Left lung (tissue), 10 donors: ENCODE data around the gene ELF2. TPM values are rescaled to one million over a fixed set of nuclear protein-coding genes. Genes with fewer than 3 reads are reported as not detected.

ENCODE experiments used
- ATAC-seq: fragments of 200-7000 bp; cut with Tn5 transposase; one replicate; pipeline ENCODE4 v1.9.1; 2020; ENCODE audit warnings: moderate library complexity
- DNase-seq, 4 donors: peaks; one replicate each; pipeline ENCODE4 v3.0.0-alpha.2; 2013 to 2020
- H3K27ac ChIP-seq, 2 donors: fragments of 200-600 bp; sonication (generic) in 1 of 2; one replicate each; pipeline versions ENCODE4 v1.5.0 to v1.8.0; 2020 to 2021
- H3K27me3 ChIP-seq, 2 donors: fragments of 200-600 bp; sonication (generic) in 1 of 2; one replicate each; pipeline versions ENCODE4 v1.5.0 to v1.8.0; 2020 to 2021
- H3K36me3 ChIP-seq, 2 donors: fragments of 200-600 bp; sonication (generic) in 1 of 2; one replicate each; pipeline versions ENCODE4 v1.5.0 to v1.8.0; 2020 to 2021
- H3K4me1 ChIP-seq, 2 donors: fragments of 200-600 bp; one replicate each; pipeline ENCODE4 v1.8.0; 2021
- H3K4me3 ChIP-seq, 2 donors: fragments of 200-600 bp; sonication (generic) in 1 of 2; one replicate each; pipeline versions ENCODE4 v1.5.0 to v1.8.0; 2020 to 2021; ENCODE audit warnings: mild to moderate bottlenecking in 1 of 2
- H3K9me3 ChIP-seq, 2 donors: fragments of 200-600 bp; sonication (generic) in 1 of 2; one replicate each; pipeline versions ENCODE4 v1.5.0 to v1.8.0; 2020 to 2021
- CTCF ChIP-seq, 2 donors: fragments of 200-600 bp; sonication (generic) in 1 of 2; IDR thresholded peaks; one replicate each; pipeline versions ENCODE4 v1.5.0 to v1.8.0; 2021; ENCODE audit warnings: antibody characterized with exemption in 2 of 2
- intact Hi-C, 2 donors: fragments of 100-400 bp; cut with DNase I; formaldehyde crosslinking; loops; one replicate each; pipeline versions ENCODE4 v1.11.2 to v1.14.2; 2022
- polyA plus RNA-seq, 6 donors: library from polyadenylated mRNA; unstranded; fragments of 120-200 nt; gene quantifications; one replicate each; pipeline ENCODE4 v1.2.1, GENCODE V29; 2013; ENCODE audit not compliant: insufficient read length in 6 of 6
- total RNA-seq, 2 donors: library from RNA; stranded (reverse); fragmentation: NEBNext Ultra II Directional; extraction: Animal tissue kit (Norgen Biotek cat#: 25700); gene quantifications; one replicate each; pipeline ENCODE4 v1.2.1, GENCODE V29; 2021
- donor health status: DM: no; HTN: yes; CAD: no.
- donor health status: DM: no; HTN: no; CAD: no.

Gene ELF2
- total and polyA plus RNA-seq, 8 donors: 37.3 to 82.6 (median 70.4) TPM

DNA sequence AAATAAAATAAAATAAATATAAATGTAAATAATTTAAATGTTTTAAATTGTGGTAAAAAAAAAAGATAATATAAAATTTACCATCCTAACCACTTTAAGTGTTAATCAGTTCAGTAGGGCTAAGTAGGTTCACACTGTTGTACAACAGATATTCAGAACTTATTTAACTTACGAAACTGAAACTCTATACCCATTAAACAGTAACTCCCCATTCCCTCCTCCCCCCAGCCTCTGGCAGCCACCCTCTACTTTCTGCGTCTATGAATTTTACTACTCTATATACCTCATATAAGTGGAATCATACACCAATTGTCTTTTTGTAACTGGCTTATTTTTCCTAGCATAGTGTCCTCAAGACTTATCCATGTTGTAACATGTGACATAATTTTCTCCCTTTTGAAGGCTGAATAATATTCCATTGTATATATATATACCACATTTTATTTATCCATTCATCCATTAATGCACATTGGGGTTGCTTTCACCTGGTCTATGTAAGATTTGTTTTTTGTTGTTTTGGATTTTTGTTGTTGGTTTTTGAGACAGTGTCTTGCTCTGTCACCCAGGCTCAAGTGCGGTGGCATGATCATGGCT, 32.5 kb upstream of the ELF2 start:
- ATAC-seq (no peak), DNase-seq (no peak)
- Histone ChIP-seq H3K4me3 (no peak overlapping the region), H3K9me3 (no peaks in the 10 kb centered on the region), H3K4me1 (peaks cover 3 to 38% of the 10 kb centered on the region in 2 donors), H3K27ac (peak overlapping the region in 1 of 2 donors; percentile 72), H3K36me3 (no peaks in the 10 kb centered on the region), H3K27me3 (no peaks in the 10 kb centered on the region)
- intact Hi-C loops: no loop called here
- TF ChIP-seq CTCF (IDR thresholded peaks at IDR 0.05): no peak

GRCh38 chr4:139208404-139208945, 31.5 kb upstream of the ELF2 start:
- DNase-seq: no peak

DNA sequence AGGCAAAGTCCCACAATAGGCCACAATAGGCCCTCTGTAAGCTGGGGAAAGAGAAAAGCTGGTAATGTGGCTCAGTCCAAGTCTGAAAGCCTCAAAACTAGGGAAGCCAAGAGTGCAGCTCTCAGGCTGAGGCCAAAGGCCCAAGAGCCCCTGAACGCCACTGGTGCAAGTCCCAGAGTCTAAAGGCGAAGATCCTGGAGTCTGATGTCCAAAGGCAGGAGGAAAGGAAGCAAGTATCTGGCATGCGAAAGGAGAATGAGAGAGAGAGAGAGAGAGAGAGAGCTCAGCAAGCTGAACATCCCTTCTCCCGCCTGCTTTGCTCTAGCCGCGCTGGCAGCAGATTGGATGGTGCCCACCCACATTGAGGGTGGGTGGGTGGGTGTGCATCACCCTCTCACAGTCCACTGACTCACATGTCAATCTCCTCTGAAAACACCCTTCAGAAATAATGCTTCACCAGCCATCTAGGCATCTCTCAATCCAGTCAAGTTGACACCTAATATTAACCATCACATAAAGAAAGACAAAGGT, 30.9 kb upstream of the ELF2 start:
- no peaks in the 10 kb centered on the region for H3K9me3 ChIP-seq
- H3K36me3 ChIP-seq: no peaks in the 10 kb centered on the region
- H3K27me3 ChIP-seq: no peaks in the 10 kb centered on the region
- ATAC-seq: peak; percentile 32
- peaks cover 3 to 31% of the 10 kb centered on the region in 2 donors for H3K4me1 ChIP-seq
- peak overlapping the region; percentile 51 to 72 for H3K27ac ChIP-seq
- no peak for DNase-seq
- intact Hi-C loops: no loop called here
- no peak for TF ChIP-seq CTCF (IDR thresholded peaks at IDR 0.05)
- no peak overlapping the region for H3K4me3 ChIP-seq

More at GRCh38 chr4:139208404-139208945, 31.5 kb upstream of the ELF2 start:
- Histone ChIP-seq H3K4me1 (peaks cover 3 to 31% of the 10 kb centered on the region in 2 donors), H3K9me3 (no peaks in the 10 kb centered on the region), H3K27me3 (no peaks in the 10 kb centered on the region), H3K4me3 (no peak overlapping the region), H3K36me3 (no peaks in the 10 kb centered on the region), H3K27ac (peak overlapping the region; percentile 51 to 72)
- ATAC-seq: peak; percentile 81
- no peak for TF ChIP-seq CTCF (IDR thresholded peaks at IDR 0.05)
- intact Hi-C loops: no loop called here

DNA sequence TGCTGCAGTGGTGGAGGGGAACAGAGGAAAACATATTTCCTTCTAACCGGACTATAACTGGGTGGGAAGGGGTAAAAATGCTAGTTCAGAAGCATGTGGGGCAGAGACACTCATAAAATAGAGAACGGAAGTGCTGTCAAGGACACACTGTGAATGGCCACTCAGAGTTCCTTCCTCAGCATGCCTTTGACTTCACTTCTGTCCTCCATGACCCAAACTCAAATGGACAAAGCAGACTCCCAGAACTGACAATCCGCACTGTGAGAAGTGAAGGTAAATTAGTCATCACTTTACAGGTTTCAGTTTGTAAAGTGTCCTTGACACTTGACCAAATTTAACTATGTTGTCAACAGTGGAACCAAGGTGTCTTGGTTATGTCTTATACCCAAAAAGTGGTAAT, 30.2 kb upstream of the ELF2 start:
- peak; percentile 38 for ATAC-seq
- intact Hi-C loops: no loop called here
- Histone ChIP-seq H3K9me3 (no peaks in the 10 kb centered on the region), H3K27ac (peak overlapping the region in 1 of 2 donors; percentile 72), H3K4me3 (no peak overlapping the region), H3K27me3 (no peaks in the 10 kb centered on the region), H3K4me1 (peaks cover 3 to 31% of the 10 kb centered on the region in 2 donors), H3K36me3 (no peaks in the 10 kb centered on the region)
- no peak for TF ChIP-seq CTCF (IDR thresholded peaks at IDR 0.05)
- no peak for DNase-seq

DNA sequence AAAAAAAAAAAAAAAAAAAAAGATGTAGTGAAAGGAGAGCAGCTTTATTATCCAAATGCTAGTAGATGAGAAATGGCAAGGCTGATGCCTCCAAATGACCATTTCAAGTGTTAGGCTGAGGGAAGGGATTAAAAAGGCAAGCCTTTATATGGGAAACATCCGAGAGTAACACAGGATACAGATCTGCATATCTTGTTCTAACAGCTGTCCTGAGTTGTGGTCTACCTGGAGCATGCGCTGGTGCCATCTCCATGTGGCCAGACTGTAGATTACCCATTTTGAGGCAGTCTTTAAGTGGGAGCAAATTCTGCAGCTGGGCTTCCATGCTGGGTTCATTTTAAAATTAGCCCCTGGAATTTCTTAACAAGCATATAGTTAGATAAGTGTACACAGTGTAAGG, 26.0 kb upstream of the ELF2 start:
- peaks cover 3 to 12% of the 10 kb centered on the region in 2 donors for H3K4me1 ChIP-seq
- no peak for TF ChIP-seq CTCF (IDR thresholded peaks at IDR 0.05)
- H3K36me3 ChIP-seq: no peaks in the 10 kb centered on the region
- no peak overlapping the region for H3K4me3 ChIP-seq
- DNase-seq (no peak), ATAC-seq (no peak)
- intact Hi-C loops: no loop called here
- H3K27me3 ChIP-seq: no peaks in the 10 kb centered on the region
- no peaks in the 10 kb centered on the region for H3K9me3 ChIP-seq
- H3K27ac ChIP-seq: no peak overlapping the region
